ENCODE results near the gene KRT1.

Gene KRT1

DNA sequence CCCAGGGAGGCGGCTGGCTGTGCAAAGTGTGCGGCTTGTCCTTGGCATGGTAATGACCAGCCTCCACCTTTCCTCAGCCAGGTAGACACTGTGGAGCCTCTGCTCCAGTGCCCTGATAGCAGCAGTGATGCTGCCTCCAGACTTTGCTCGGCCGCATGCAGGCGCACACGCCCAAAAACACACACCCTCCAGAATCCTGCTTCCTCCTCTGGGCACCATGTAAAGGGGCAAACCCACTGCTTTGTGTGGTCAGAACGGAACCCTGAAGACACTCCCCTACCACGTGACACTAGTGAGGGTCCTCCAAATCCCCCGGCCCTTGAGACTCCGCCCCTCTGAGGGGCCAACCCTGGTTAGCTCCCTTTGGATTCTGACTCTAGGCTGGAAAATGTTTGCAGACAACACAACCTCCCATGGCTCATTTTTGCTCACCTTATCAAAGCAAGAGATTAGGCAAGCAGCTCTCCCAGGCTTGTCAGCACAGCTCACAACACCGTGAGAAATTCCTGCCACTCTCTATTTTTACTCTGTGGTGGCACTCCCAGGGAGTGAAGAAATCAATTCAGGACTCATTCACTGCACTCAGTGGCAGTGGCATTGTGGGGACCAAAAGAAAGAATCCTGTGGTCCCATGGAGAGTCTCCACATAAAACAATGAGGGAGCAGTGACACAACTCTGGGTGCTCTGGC, 18.6 kb upstream of the KRT1 start:
- no peak for DNase-seq (ENCODE audit: low spot score)

DNA sequence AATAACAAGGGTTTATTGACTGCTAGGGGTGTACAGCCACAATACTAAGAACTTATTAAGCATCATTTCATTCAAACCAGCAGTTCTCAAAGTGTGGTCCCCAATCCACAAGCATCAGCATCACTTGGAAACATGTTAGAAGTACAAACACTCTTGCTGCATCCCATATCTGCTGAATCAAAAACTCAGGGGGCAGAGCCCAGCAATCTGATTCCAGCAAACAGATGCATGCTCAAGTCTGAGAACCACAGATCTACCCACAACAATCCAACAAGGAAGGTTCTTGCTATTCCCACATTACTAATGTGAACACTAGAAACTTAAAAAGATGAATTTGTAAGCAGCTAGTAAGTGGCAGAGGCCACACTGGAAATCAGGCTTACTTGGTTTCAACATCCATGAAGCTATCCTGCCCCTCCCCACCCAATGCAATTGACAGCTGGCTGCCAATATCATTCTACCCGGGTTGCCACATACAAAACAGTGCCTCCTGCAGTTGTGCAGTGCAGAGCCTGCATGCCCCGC, 16.9 kb upstream of the KRT1 start:
- no peak for DNase-seq (ENCODE audit: low spot score)

DNA sequence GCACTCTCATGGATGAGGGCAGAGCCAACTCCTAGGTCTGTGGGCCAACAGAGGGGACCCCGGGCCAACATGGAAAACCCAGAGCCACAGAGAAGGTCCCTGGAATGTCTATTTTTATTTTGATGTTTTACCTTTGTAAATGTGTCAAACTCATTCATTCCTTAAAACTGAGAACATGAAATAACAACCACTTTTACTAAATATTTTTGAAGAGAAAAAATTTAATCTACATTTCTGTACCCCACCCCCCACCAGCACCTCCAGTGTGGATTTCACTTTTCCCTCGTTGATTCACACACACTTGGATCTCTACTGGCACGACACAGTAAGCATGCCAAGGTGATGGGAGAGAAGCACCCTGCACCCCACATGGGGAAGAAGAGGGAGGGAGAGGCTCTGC, 16.4 kb upstream of the KRT1 start:
- DNase-seq (ENCODE audit: low spot score), result no peak

DNA sequence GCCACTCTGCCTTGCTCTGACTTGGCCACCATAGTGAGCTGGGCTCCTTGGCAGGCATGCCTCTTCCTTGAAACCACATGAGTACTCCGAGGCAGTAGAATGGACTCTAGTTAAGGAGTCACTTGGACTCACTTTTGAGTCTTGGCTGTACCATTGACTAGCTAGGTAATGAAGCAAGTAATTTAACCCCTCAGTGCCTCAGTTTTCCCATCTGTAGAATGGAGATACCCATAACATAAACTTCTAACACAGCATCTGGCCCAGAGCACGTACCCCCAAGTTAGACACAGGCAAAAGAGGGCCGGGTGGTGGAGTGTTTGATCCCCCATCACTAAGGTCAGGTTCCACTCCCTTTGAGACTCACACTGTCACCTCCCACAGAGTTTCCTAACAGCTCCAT, 14.8 kb upstream of the KRT1 start:
- no peak for DNase-seq (ENCODE audit: low spot score)

DNA sequence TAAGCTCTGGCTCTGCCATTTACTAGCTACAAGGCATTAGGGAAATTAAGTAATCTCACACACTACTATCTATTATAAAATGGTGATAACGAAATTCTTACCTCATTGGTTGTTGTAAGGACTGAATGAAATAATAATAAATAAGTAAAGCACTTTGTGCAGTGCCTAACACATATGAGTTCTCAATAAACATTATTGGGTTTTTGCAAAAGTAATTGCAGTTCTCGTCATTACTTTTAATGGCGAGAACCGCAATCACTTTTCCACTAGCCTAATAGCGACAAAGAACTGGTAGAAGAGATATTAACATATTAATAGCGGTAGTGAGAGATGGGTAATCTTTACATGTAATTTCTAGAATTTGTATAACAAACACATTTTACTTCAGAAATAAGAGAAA, 13.9 kb upstream of the KRT1 start:
- no peak for DNase-seq (ENCODE audit: low spot score)

DNA sequence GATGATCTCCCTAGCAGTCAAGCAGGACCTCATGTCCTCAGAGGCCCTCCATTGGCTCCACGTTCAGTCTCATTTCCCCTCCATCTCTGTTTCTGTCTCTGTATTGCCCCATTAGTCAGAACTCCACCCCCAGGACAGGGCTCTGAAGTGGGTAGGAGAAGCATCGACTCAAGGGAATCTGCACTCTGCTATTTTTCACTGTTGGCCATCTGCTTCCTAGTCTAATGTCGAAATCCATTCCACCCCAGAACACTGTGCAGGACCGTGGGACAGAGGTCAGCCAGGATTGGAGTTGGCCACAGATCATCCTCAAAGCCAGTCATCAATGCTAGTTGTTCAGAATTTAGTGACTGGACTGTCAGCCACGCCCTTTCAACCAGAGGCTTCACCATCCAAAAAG, 13.1 kb upstream of the KRT1 start:
- no peak for DNase-seq (ENCODE audit: low spot score)

DNA sequence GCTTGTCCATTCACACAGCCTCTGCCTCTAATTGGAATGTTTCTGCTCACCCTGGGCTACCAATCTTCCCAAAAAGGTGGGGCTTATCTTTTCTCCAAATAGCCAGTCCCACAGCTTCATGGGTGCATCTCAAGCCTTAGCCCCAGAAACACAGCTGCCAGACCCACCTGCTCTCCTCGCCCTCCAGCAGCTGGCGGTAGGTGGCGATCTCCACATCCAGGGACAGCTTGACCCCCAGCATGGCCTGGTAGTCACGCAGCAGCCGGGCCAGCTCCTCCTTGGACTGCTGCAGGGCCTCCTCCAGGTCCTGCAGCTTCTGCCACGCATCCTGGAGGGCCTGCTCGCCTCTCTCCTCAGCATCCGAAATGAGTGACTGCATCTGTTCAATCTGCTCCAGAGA, 12.0 kb upstream of the KRT1 start:
- DNase-seq (ENCODE audit: low spot score), result no peak

DNA sequence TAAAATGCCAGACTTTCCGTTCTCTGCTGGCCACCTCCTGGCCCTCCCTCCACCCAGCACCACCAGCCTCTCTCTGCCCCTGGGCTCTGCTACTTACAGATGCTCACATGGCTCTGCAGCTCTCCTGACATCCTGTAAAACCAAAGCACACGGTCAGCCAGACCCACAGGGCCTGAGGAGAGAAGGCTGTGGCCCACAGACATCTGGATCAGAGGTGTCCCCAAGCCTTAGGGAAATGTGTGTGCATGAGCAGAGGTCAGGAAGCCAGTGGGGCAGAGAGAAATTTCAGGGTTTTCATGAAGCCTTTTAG, 11.6 kb upstream of the KRT1 start:
- no peak for DNase-seq (ENCODE audit: low spot score)

DNA sequence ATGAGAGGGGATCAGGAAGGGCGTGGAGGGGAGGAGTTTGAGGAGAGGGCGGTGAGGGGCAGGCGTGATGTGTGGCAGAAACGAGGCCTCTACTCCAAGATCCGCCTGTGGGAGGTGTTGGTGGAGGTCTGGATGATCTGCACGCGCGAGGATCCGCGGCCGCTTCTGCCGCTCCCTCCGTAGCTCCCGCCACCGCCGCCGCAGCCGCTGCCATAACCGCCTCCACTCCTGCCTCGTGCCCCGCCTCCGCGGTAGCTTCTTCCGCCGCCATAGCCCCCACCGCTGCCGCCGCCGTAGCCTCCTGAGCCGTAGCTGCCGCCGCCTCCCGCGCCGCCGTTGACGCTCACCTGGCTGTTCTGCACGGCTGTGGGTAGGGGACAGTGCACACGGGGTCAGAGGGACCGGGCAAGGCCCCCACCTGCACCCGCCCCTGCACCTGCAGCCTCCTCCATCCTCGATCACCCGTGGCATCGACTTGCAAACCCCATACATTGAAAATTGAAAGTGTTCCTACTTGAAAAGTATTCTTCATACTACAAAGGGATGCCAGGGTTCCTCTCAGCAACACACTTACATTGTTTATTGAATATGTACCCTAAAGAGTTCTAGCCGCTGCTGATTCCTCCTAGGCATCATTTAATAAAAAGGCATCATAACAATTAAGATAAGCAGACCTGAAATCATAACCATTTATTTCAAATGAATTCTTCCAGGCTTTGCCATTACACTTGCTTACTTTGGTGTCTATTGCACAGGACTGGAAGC, 11.1 kb upstream of the KRT1 start:
- peak; percentile 44 for DNase-seq (ENCODE audit: low spot score)

DNA sequence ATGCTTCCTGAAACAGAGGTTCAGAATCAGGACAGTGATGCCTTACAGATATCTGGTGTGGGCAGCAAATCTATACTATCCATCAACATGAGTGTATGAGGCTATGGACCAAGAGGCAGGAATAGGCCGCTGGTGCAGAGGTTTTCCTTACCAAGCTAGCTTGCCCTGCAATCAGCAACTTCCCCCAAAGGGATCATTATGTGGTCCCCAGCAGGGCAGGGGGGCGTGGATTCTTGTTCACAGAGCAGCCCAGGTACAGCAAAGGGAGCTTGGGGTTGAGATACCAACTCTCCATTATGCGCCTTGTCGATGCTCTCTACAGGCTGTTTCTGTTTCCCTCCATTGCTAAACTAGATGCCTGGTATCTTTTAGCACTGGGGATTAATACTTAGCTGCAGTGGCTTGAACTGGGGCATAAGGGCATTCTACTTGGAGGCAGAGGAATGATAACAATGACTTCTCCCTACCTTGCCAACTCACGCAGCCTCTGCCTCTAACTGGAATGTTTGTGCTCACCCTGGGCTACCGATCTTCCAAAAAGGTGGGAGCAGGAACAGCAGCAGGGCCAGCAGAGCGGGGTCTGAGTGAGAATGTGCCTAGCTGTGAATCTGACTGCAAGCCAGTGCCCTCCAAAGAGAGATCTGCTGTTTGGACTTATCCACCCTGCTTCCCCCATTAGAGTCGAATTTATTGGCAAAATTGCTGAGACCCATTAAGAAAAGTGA, 10.3 kb upstream of the KRT1 start:
- DNase-seq (ENCODE audit: low spot score), result no peak

DNA sequence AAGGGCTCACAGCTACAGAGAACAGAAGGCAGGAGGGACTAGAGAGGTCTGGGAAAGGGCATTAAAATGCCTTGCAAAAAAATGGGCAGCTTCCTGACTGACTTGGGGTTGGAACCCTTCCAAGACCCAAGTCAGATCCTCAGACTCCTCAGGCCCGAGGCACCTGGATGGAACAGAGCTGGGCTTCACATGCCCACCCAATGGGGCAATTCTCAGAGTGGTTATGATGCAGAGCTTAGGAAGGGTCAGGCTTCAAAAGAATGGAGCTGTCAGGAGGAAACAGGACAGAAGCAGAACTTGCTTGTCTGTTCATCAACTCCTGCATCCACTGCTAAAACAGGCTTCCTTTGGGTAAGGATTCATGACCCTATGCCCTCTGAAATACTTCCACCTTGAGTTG, 9.7 kb upstream of the KRT1 start:
- no peak for DNase-seq (ENCODE audit: low spot score)

DNA sequence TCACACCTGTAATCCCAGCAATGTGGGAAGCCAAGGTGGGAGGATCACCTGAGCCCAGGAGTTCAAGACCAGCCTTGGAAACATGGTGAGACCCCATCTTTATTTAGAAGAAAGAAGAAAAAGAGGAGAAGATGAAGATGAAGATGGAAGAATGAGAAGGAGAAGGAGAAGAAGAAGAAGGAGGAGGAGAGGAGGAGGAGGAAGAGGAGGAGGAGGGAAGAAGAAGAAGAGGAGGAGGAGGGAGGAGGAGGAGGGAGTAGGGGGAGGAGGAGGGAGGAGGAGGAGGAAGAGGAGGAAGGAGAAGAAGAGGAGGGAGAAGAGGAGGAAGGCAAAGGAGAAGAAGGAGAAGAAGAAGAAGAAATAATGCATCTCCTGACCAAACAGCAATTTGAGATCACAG, 9.0 kb upstream of the KRT1 start:
- DNase-seq (ENCODE audit: low spot score), result no peak

DNA sequence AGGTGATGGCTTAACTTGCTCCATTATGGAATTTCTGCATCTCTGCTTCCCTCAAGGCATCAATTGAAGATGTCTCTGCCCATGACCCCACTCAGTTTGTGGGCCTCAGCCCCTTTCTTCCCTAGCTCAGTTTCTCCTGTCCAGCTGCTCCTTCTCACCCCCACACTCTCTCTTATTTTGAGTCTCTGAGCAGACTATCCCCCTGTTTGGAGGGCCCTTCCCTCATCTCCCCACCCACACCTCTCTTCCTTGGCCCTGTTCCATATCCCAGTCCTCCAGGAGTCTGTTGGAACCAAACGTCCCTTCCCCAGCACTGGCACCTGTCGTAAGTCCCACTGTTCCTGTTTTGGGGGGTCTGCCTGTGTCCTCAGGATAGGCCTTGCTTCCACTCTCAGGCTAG, 8.3 kb upstream of the KRT1 start:
- DNase-seq (ENCODE audit: low spot score), result no peak

DNA sequence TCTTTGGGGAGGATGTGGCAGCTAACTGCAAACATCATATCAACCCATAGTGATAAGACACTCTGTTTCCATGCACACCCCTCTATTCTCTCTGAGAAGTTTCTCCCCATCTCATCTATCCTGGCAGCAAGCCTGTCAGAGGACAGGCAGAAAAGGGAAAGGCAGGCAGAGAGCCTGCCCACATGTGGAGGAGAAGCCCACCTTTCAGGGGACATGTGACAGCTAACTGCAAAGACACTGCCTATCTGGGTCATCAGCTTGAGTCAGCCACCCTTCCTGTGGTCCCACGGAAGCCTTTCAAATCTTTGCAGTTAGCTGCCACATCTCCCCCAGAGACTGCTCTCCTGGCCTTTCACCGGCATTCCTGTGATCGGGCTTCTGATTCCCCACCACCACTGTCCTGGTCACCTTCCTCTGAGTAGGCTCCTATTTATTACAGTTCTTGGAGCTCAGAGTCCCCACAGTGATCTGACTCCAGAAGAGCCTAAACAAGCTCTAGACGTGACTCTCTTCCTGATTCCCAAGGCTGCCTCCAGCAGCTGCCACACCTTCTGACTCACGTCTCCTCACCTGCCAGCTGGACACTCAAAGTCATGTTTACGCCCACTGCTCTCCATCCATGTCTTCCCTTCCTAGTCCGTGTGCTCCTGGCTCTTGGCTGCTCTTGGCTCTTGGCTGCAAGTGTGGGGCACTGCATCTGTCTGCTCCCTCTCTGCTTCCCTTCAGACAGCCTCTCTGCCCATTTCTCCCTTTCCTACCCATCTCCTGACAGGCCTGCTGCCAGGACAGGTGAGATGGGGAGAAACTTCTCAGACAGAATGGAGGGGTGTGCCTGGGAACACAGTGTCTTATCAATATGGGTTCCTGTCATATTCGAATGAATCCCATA, 7.5 kb upstream of the KRT1 start:
- DNase-seq (ENCODE audit: low spot score), result no peak

DNA sequence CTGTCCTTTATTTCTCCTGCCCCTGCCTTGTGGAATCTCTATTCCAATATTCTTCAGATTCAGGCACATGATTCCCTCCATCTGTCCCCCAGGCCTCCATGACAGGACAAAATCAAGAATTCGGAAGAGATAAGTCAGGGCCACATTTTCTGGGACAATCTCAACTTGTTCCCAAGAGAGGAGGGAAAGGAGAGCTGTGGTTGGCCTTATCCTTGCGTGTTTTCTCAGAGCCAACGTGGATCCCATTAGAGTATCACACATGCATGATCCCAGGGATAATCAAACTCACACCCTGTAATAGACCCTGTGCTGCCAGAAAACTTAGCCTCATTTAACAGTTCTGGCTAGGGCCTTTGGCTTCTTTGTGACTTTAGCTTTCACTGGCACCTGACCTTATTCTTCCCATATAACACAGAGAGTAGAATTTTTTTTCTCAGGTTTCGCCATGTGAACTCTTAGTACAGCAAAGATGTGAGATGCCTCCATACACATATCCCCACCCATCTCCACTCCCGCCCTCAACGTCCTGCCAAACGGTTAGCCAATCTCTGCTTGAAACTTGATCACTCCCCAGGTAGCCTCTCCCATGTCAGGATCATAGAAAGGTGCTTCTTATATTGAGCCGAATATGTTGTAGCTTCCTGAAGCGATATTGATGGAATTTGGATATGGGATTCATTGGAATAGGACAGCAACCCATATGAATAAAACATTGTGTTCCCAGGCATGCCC, 6.7 kb upstream of the KRT1 start:
- no peak for DNase-seq (ENCODE audit: low spot score)

DNA sequence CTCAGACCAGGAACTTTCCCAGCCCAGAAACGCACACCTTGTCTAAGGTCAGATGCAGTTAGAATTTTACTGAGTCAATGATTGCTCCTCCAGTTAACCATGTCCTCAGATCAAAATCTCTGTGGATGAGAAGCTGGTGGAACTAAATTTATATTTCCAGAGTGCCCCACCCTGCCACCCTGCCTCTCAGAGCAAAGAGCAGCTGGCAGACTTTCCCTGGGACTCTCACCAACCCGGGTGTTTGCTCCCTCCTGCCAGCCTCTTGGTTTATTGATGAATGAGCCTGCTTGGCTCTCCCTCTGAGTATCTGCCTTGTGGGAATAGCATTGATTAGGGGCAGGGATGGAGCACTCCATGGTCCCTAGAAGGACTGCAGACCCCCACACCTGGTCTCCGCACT, 5.9 kb upstream of the KRT1 start:
- DNase-seq (ENCODE audit: low spot score), result no peak

DNA sequence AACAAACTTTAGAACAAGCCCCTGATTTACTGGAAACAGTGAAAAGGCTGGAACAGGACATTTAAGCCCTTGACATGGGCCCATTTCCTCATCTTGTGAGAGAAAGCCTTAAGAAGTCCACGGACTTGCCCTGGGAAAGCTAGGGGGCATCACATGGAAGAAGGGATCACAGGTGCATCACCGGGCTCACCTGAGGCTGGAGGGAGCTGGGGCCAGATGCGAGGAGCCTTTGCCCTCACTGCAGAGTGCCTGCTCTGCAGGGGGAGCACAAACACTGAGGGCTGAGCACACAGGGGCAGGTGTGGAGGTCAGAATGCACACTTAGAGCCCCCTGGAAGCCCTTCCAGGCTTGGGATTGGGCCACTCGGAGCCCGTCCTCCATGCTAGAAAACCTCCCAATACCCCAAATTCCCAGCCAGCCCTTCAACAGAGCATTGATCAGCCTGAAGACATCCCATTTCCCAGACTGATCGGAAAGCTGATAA, 5.2 kb upstream of the KRT1 start:
- DNase-seq (ENCODE audit: low spot score), result no peak

DNA sequence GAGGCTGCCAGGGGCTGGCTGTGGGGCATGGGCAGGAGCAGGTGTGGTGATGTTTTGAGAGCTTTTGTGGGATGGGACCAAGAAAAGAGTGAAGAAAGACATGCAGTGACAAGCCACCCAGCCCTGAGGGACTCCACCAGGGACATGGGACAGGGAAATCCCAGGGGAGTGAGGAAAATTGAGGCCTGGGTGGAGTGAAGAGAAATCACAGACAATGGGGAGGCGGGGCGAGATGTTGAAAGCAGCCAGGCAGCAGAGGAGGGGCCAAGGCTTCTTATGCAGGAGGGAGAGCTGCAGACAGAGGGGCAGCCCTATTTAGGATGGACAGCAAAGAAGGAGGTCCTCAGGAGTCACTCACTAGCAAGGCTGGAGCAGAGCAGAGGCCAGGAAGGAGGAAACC, 4.2 kb upstream of the KRT1 start:
- DNase-seq (ENCODE audit: low spot score), result no peak

DNA sequence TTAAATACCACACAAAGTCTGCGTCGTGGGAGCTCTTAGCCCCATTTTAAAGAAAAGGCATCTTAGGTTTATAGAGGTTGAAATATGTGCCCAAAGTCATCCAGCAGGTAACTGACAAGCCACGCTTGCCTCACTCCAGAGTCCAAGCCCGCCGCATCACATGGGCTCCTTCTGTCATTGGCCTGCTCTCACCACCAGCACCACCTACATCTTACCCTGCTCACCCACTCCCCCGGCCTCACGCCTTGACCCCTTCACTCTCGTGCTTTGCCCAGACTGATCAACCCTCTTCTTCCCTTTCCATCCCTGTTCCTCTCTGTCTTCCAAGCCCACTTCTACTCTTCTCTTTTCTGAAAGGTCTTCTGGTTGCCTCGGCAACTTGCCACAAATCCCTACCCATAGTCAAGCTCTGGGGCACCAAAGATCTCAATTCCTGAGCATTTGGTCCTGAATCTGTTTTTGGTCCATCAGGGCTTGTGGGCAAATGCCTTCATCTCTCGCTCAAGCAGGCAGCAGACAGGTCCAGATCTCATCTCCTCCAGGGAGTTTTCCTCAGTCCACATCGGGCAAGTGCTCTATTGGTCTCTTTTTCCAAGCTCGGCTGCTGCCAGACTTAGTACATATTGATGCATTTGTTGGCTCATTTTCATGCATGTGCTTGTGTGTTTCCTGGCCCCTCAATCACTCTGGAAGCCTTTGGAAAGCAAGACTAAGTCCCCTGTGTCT, 3.5 kb upstream of the KRT1 start:
- DNase-seq (ENCODE audit: low spot score), result no peak

DNA sequence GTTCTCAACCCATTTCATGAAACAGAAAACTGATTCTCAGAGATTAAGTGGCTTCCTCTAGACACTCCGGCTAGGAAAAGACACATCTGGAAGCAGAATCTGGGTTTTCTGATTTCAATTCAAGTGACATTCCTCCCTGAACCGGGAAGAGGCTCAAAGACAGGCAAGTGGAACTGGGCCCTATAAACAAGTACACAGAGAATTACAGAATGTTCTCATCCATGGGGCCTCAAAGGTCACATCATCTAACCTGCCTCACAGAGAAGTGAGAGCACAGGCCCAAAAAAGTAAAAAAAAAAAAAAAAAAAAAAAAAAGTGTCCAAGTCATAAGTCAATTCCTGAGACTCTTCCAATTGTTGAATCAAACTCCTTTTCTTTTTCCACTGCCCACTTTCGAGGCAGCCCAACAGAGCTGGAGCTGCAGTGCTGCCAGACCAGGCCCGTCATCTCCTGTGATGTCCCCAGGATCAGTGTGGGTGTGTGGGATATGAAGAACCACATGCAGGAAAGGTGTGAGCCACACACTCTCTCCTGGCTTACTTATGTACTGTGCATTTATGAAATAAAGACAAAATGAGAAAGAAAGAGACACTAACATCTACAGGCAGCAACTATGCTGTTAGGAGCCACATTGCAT, 2.8 kb upstream of the KRT1 start:
- no peak for DNase-seq (ENCODE audit: low spot score)

DNA sequence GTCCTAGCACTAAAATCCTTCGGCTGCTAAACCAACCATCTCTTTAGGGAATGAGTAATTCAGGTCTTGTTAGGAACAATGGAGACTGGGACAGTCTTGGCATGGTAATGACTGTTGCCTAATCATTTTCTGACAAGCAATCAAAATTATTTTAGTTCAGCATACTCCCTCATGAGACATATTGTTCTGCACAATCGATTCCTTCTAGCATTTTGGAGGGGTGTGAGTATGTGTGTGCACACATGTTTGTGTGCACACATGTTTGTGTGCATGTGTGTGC, 2.1 kb upstream of the KRT1 start:
- no peak for DNase-seq (ENCODE audit: low spot score)
